A673 (cell line): ENCODE measurements around the gene ZNF555. TPM values are rescaled to one million over a fixed set of nuclear protein-coding genes. Genes with fewer than 3 reads are reported as not detected.

Experiments used
- BruUV-seq: library from RNA; stranded (reverse); fragments of 400-500 nt; replicated peaks from 2 replicates; lab custom pipeline; 2021; lab: Mats Ljungman, UMichigan
- CTCF ChIA-PET: fragments of 300-600 bp; sonication (Branson Sonifier 250); formaldehyde crosslinking; loops from one replicate; lab custom pipeline; 2022; ENCODE audit warnings: antibody characterized with exemption; lab: Charles Lee
- POLR2A ChIA-PET: fragments of 300-600 bp; sonication (Branson Sonifier 250); formaldehyde crosslinking; loops from one replicate; lab custom pipeline; 2022; ENCODE audit warnings: antibody characterized with exemption; ENCODE audit not compliant: low non-redundant PET; lab: Charles Lee
- DNase-seq: peaks from one replicate; pipeline ENCODE4 v3.0.0-alpha.2; 2015; ENCODE audit warnings: low spot score
- H3K27ac ChIP-seq: fragments of 200-600 bp; sonication (generic); 2 replicates; pipeline ENCODE4 v1.5.1; 2016; ENCODE audit warnings: mixed run types, low read depth, mild to moderate bottlenecking, mixed read lengths, antibody characterized with exemption, low read length; ENCODE audit not compliant: poor library complexity, severe bottlenecking
- H3K27me3 ChIP-seq: fragments of 200-600 bp; sonication (generic); replicated peaks from 2 replicates; pipeline ENCODE4 v1.6.1; 2017; ENCODE audit warnings: mixed run types, low read depth, mild to moderate bottlenecking, mixed read lengths, antibody characterized with exemption, low read length; ENCODE audit not compliant: insufficient read depth, poor library complexity
- H3K36me3 ChIP-seq: fragments of 200-600 bp; sonication (generic); 2 replicates; pipeline ENCODE4 v1.6.1; 2016; ENCODE audit warnings: mixed run types, mild to moderate bottlenecking, mixed read lengths, antibody characterized with exemption, low read length; ENCODE audit not compliant: insufficient read depth, poor library complexity, severe bottlenecking
- H3K4me1 ChIP-seq: fragments of 200-600 bp; sonication (generic); 2 replicates; pipeline ENCODE4 v1.6.1; 2017; ENCODE audit warnings: mixed run types, mild to moderate bottlenecking, mixed read lengths, antibody characterized with exemption, low read length; ENCODE audit not compliant: insufficient read depth, poor library complexity, severe bottlenecking
- H3K4me3 ChIP-seq: fragments of 200-600 bp; sonication (generic); 2 replicates; pipeline ENCODE4 v1.5.1; 2016; ENCODE audit warnings: low read depth, mixed run types, mild to moderate bottlenecking, mixed read lengths, low read length; ENCODE audit not compliant: poor library complexity, severe bottlenecking
- H3K9me3 ChIP-seq: fragments of 200-600 bp; sonication (generic); 2 replicates; pipeline ENCODE4 v1.6.1; 2016; ENCODE audit warnings: mixed run types, low read depth, mild to moderate bottlenecking, mixed read lengths, antibody characterized with exemption, low read length; ENCODE audit not compliant: poor library complexity, severe bottlenecking
- EZH2 ChIP-seq: fragments of 200-600 bp; sonication (generic); IDR thresholded peaks from 2 replicates; pipeline ENCODE4 v1.6.1; 2017; ENCODE audit warnings: borderline replicate concordance, low read depth, mild to moderate bottlenecking, mixed read lengths, antibody characterized with exemption, low read length; ENCODE audit not compliant: poor library complexity, severe bottlenecking
- intact Hi-C: fragments of 100-400 bp; cut with micrococcal nuclease; formaldehyde crosslinking; loops from one replicate; pipeline ENCODE4 v1.10.0; 2022; ENCODE audit not compliant: unreplicated experiment
- total RNA-seq: library from RNA; stranded (reverse); gene quantifications from 2 replicates; pipeline ENCODE4 v1.2.3, GENCODE V29; 2021
- TF ChIP-seq, protein P1 (sequence below): fragments of 300-800, 200-600 bp; sonication (generic); conservative IDR thresholded peaks from 2 replicates; pipeline ENCODE4 v1.5.1; 2017; ENCODE audit warnings: low read depth, mild to moderate bottlenecking, antibody characterized with exemption, low read length, moderate library complexity, mixed read lengths

Gene ZNF555
- total RNA-seq, 1 experiment from 2014 or later: 4.8 TPM

DNA sequence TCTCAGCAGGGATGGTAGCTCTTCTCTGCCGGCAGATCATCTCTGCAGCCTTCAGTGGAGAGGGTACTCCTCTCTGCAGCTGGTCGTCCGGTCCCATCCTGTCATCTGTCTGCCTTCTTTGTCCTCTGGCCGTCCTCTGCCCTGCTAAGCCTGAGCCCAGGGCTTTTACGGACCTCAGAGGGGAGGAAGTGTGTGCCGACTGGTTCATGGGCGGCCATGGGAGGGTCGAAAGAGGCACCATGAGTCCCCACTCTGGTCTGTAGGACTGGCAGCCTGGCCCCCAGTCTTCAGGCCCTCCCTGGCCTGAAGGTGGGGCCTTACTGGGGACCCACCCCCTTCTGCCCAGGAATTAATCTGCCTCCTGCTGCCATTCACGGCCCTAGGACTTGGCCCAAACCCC, 17.6 kb upstream of the ZNF555 start:
- H3K9me3 ChIP-seq: no peaks in the 10 kb centered on the region
- no peak overlapping the region for H3K4me3 ChIP-seq
- BruUV-seq: no TSS peak
- TF ChIP-seq, protein P1, sequence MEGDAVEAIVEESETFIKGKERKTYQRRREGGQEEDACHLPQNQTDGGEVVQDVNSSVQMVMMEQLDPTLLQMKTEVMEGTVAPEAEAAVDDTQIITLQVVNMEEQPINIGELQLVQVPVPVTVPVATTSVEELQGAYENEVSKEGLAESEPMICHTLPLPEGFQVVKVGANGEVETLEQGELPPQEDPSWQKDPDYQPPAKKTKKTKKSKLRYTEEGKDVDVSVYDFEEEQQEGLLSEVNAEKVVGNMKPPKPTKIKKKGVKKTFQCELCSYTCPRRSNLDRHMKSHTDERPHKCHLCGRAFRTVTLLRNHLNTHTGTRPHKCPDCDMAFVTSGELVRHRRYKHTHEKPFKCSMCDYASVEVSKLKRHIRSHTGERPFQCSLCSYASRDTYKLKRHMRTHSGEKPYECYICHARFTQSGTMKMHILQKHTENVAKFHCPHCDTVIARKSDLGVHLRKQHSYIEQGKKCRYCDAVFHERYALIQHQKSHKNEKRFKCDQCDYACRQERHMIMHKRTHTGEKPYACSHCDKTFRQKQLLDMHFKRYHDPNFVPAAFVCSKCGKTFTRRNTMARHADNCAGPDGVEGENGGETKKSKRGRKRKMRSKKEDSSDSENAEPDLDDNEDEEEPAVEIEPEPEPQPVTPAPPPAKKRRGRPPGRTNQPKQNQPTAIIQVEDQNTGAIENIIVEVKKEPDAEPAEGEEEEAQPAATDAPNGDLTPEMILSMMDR: no peak
- TF ChIP-seq EZH2: no peak
- intact Hi-C loops: no loop called here
- ChIA-PET CTCF (no interaction called here), POLR2A (no interaction called here)
- no peaks in the 10 kb centered on the region for H3K36me3 ChIP-seq
- no peak overlapping the region for H3K27ac ChIP-seq
- no peak for DNase-seq
- H3K4me1 ChIP-seq: no peaks in the 10 kb centered on the region
- no peaks in the 10 kb centered on the region for H3K27me3 ChIP-seq

DNA sequence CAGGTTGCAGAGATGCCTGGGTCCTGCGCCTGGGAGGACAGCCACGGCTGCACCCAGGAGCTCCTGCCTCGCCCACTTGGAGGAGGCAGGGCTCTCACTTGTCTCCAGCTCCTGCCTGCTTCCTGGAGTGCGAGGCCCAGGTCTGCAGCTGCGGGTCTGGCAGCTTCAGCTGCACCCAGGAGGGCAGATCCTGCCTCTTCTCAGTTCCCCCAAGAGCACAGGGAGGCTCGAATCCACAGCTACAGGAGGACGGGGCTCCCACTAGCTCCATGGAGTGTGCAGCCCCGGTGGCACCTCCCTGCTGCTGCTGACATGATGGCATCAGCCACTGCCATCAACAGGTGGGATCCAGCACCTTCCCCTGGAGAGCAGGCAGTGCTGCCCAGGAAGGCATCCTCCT, 17.1 kb upstream of the ZNF555 start:
- intact Hi-C loops: no loop called here
- H3K4me1 ChIP-seq: no peaks in the 10 kb centered on the region
- H3K9me3 ChIP-seq: no peaks in the 10 kb centered on the region
- no peak for DNase-seq
- TF ChIP-seq, protein P1: no peak
- TF ChIP-seq EZH2: no peak
- ChIA-PET CTCF (no interaction called here), POLR2A (no interaction called here)
- H3K27me3 ChIP-seq: no peaks in the 10 kb centered on the region
- no peaks in the 10 kb centered on the region for H3K36me3 ChIP-seq
- no TSS peak for BruUV-seq
- no peak overlapping the region for H3K4me3 ChIP-seq
- no peak overlapping the region for H3K27ac ChIP-seq

DNA sequence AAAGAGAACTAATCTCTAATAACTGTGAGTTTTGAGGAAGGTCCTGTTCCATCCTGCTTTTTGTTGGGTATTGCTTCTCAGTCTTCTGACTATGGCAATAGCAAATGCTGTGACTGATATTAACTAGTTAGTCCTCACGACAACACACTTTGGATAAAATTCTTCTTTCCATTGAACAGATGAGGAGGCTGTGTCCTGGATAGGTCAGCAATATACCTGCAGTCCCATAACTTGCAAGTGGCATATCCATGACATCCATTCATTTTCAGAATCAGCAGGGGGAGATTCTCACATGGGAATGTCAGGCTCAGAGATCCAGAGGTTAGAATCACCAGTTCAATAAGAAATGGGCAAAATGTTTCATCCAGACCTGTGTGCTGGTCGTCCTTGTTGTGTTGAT, 14.3 kb upstream of the ZNF555 start:
- Histone ChIP-seq H3K9me3 (peaks cover 4% of the 10 kb centered on the region), H3K27me3 (no peaks in the 10 kb centered on the region), H3K36me3 (no peaks in the 10 kb centered on the region), H3K4me3 (no peak overlapping the region), H3K27ac (no peak overlapping the region), H3K4me1 (no peaks in the 10 kb centered on the region)
- TF ChIP-seq, protein P1: no peak
- TF ChIP-seq EZH2: no peak
- ChIA-PET CTCF (no interaction called here), POLR2A (no interaction called here)
- intact Hi-C loops: no loop called here
- DNase-seq: no peak
- no TSS peak for BruUV-seq
